Measurements from ENCODE around the gene LSMEM2.

LSMEM2 gene

DNA sequence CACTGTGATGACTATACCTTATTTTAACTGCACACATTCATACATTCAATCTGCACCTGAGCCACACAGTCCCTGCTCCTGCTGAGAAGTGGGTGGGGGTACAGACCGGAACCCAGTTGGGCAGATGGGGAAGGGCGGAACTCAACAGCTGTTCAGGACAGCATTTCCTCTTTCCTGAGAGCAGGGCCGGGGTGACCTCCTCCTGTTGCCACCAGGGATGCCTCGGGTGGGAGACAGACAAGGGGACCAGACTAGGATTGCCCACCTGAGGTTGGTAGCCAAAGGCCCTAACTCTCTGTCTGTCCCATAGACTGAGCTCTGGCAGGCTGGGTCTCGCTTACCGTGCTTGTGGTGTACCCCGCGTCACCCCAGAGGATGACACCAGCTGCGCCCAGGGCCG, 39.7 kb downstream of the LSMEM2 start:
- WGBS (ENCODE audit: insufficient coverage) = 60% methylated on average over 5 of the region's 10 CpGs
- DNase-seq = peak in 2 of 3 donors; percentile 40 to 49
- peaks cover 0 to 37% (median 10%) of the 10 kb centered on the region in 4 experiments for H3K36me3 ChIP-seq (ENCODE audit: control insufficient read depth in 4 of 4, insufficient read depth in 4 of 4, low read length in 3 of 4)
- peaks cover 2 to 63% (median 52%) of the 10 kb centered on the region in 4 experiments for H3K4me1 ChIP-seq (ENCODE audit: control extremely low read depth in 1 of 4, control insufficient read depth in 4 of 4, insufficient read depth in 4 of 4, low read length in 3 of 4)
- POLR2A ChIA-PET = no interaction called here
- H3K27ac ChIP-seq (ENCODE audit: insufficient read depth in 1 of 2, low read depth in 1 of 2, low read length in 2 of 2, poor library complexity in 1 of 2, severe bottlenecking in 2 of 2) = no peak overlapping the region
- CTCF ChIA-PET = interaction anchor here (1.1 to 11.6 kb wide), 8 partner anchors 10 to 124 kb away, joined by 3 to 105 read pairs (median 4); partner anchors contain the start of genes HYAL1, HYAL3, NAA80 and TUSC2
- peak overlapping the region in 2 of 7 experiments; percentile 6 to 14 for H3K4me3 ChIP-seq (ENCODE audit: control insufficient read depth in 1 of 7, extremely low read depth in 1 of 7, insufficient read depth in 4 of 7, low read depth in 2 of 7, low read length in 6 of 7)
- H3K27me3 ChIP-seq (replicated peaks in 2 of 5; ENCODE audit: control insufficient read depth in 4 of 5, insufficient read depth in 5 of 5, low read length in 4 of 5) = no peaks in the 10 kb centered on the region
- H3K9me3 ChIP-seq (ENCODE audit: control extremely low read depth in 1 of 5, control insufficient read depth in 4 of 5, insufficient read depth in 2 of 5, low read depth in 1 of 5, low read length in 4 of 5) = no peaks in the 10 kb centered on the region

DNA sequence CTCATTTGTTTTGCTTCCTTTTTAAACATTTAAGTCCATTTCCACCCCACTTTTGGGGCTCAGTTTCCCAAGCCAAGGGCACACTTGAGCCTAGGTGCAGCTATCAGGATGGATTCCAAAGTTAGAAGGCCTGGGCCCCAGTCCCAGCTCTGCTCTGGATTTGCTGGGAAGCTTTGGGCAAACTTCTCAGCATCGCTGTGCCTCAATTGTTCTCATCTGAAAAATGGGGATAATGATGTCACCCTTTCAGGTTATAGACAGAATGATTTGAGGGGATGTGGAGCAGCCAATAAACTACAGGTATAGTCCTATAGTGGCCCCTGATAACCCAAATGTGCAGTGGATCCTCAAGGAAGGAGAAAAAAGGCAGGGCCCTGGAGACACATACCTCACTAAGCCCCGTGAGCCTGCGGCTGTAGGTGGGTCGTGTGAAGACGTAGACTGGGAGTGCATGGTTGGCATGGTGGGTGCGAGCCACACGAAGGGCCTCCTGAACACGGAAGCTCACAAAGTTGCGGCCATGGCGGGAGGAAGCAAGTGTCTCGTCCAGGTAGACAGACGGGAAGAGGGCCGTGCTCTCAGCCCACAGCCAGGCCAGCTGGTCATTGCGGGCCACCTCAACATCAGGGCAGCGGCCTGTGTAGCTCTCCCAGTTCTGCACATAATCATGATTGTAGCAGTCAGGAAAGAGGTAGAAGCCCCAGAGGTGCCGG, 40.5 kb downstream of the LSMEM2 start:
- CTCF ChIA-PET = interaction anchor here (1.1 to 11.6 kb wide), 9 partner anchors 9 to 73 kb away, joined by 3 to 105 read pairs (median 6); partner anchors contain the start of genes HYAL1, HYAL3, NAA80 and TUSC2
- H3K9me3 ChIP-seq (ENCODE audit: control extremely low read depth in 1 of 5, control insufficient read depth in 4 of 5, insufficient read depth in 2 of 5, low read depth in 1 of 5, low read length in 4 of 5) = no peaks in the 10 kb centered on the region
- peaks cover 0 to 37% (median 11%) of the 10 kb centered on the region in 4 experiments for H3K36me3 ChIP-seq (ENCODE audit: control insufficient read depth in 4 of 4, insufficient read depth in 4 of 4, low read length in 3 of 4)
- no peak overlapping the region for H3K27ac ChIP-seq (ENCODE audit: insufficient read depth in 1 of 2, low read depth in 1 of 2, low read length in 2 of 2, poor library complexity in 1 of 2, severe bottlenecking in 2 of 2)
- no peak for DNase-seq
- peak overlapping the region in 1 of 7 experiments; percentile 6 for H3K4me3 ChIP-seq (ENCODE audit: control insufficient read depth in 1 of 7, extremely low read depth in 1 of 7, insufficient read depth in 4 of 7, low read depth in 2 of 7, low read length in 6 of 7)
- POLR2A ChIA-PET = no interaction called here
- WGBS (ENCODE audit: insufficient coverage) = 97% methylated on average over 14 of the region's 16 CpGs
- no peaks in the 10 kb centered on the region for H3K27me3 ChIP-seq (replicated peaks in 2 of 5; ENCODE audit: control insufficient read depth in 4 of 5, insufficient read depth in 5 of 5, low read length in 4 of 5)
- H3K4me1 ChIP-seq (ENCODE audit: control extremely low read depth in 1 of 4, control insufficient read depth in 4 of 4, insufficient read depth in 4 of 4, low read length in 3 of 4) = peaks cover 2 to 66% (median 54%) of the 10 kb centered on the region in 4 experiments

DNA sequence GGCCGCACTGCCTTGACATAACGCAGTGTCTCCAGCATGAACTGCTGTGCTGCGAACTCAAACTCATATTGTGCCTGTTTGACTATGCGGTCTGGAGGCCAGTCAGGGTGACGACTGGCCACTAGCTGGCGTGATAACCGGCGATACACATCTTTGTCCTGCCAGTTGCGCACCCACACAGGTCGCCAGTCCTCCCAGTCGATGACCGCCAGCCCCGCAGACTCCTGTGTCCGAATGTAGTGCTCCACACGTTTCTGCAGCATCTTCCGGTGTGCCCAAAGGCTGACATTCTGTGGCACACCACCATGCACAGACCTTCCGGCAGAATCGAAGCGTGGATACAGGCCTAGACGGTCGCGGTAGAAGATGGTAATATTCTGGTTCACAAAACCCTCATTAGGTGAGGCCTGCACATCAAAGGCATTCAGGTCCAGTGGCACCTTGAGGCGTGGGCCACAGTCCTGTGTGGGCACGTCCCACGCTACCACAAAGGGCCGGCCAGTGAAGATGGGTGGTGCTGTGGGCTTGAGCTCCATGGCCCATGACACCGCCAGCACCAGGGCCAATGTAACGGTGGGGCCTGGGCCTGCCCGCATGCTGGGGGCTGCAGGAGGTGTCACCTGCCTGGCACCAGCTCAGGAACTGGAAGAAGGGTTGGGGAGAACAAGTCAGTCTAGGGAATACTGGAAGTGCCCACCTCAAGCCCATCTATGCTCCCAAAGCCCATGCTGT, 41.2 kb downstream of the LSMEM2 start:
- Histone ChIP-seq H3K27me3 (replicated peaks in 2 of 5; ENCODE audit: control insufficient read depth in 4 of 5, insufficient read depth in 5 of 5, low read length in 4 of 5) (no peaks in the 10 kb centered on the region), H3K27ac (ENCODE audit: insufficient read depth in 1 of 2, low read depth in 1 of 2, low read length in 2 of 2, poor library complexity in 1 of 2, severe bottlenecking in 2 of 2) (peak overlapping the region in 1 of 2 experiments; percentile 99), H3K36me3 (ENCODE audit: control insufficient read depth in 4 of 4, insufficient read depth in 4 of 4, low read length in 3 of 4) (peaks cover 0 to 38% (median 13%) of the 10 kb centered on the region in 4 experiments), H3K9me3 (ENCODE audit: control extremely low read depth in 1 of 5, control insufficient read depth in 4 of 5, insufficient read depth in 2 of 5, low read depth in 1 of 5, low read length in 4 of 5) (no peaks in the 10 kb centered on the region), H3K4me1 (ENCODE audit: control extremely low read depth in 1 of 4, control insufficient read depth in 4 of 4, insufficient read depth in 4 of 4, low read length in 3 of 4) (peaks cover 2 to 67% (median 56%) of the 10 kb centered on the region in 4 experiments), H3K4me3 (ENCODE audit: control insufficient read depth in 1 of 7, extremely low read depth in 1 of 7, insufficient read depth in 4 of 7, low read depth in 2 of 7, low read length in 6 of 7) (peak overlapping the region in 6 of 7 experiments; percentile 69 to 88 (median 84))
- POLR2A ChIA-PET = interaction anchor here (0.6 kb wide), 1 partner anchor 14 kb away, joined by 3 read pairs; no protein-coding TSS in a partner anchor
- no peak for DNase-seq
- CTCF ChIA-PET = interaction anchor here (0.7 to 11.6 kb wide), 10 partner anchors 8 to 61 kb away, joined by 3 to 105 read pairs (median 5); partner anchors contain the start of genes HYAL1, HYAL3, NAA80 and NPRL2
- WGBS (ENCODE audit: insufficient coverage) = 96% methylated on average over 29 of the region's 29 CpGs

DNA sequence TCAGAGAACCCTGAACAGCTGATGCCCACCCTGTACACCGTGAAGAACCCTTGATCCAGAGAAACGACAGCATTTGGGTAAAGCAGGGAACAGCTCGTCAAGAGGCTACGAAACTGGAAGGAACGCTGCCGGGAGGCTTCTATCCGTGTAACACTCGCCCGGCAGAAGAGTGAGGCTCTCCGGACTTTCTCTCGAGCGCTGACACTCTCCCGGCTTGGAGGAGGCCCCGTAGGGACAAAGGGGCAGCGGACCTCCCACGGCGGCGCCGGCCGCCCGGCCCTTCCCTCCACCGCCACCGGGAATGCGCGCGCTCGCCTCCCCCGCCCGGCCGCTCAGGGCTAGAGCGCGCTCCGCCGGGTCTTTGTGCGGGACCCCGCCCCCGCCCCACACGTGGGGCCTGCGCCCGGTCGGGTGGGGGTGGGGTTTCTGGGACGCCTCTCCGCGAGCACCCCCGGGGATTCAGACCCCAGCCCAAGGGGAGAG, 42.0 kb downstream of the LSMEM2 start:
- Histone ChIP-seq H3K27ac (ENCODE audit: insufficient read depth in 1 of 2, low read depth in 1 of 2, low read length in 2 of 2, poor library complexity in 1 of 2, severe bottlenecking in 2 of 2) (peak overlapping the region; percentile 98 to 99), H3K27me3 (replicated peaks in 2 of 5; ENCODE audit: control insufficient read depth in 4 of 5, insufficient read depth in 5 of 5, low read length in 4 of 5) (no peaks in the 10 kb centered on the region), H3K9me3 (ENCODE audit: control extremely low read depth in 1 of 5, control insufficient read depth in 4 of 5, insufficient read depth in 2 of 5, low read depth in 1 of 5, low read length in 4 of 5) (no peaks in the 10 kb centered on the region), H3K36me3 (ENCODE audit: control insufficient read depth in 4 of 4, insufficient read depth in 4 of 4, low read length in 3 of 4) (peaks cover 0 to 42% (median 17%) of the 10 kb centered on the region in 4 experiments), H3K4me1 (ENCODE audit: control extremely low read depth in 1 of 4, control insufficient read depth in 4 of 4, insufficient read depth in 4 of 4, low read length in 3 of 4) (peaks cover 2 to 75% (median 58%) of the 10 kb centered on the region in 4 experiments), H3K4me3 (ENCODE audit: control insufficient read depth in 1 of 7, extremely low read depth in 1 of 7, insufficient read depth in 4 of 7, low read depth in 2 of 7, low read length in 6 of 7) (peak overlapping the region; percentile 69 to 88 (median 82))
- POLR2A ChIA-PET = interaction anchor here (0.5 to 0.8 kb wide), 5 partner anchors 11 to 28 kb away, joined by 3 to 6 read pairs (median 3); no protein-coding TSS in a partner anchor
- peak in 1 of 3 donors; percentile 69 for DNase-seq
- CTCF ChIA-PET = interaction anchor here (0.6 to 11.6 kb wide), 9 partner anchors 15 to 62 kb away, joined by 3 to 105 read pairs (median 5); partner anchors contain the start of genes HYAL1, HYAL3, LSMEM2 and NAA80
- 0% methylated on average over 12 of the region's 45 CpGs for WGBS (ENCODE audit: insufficient coverage)

DNA sequence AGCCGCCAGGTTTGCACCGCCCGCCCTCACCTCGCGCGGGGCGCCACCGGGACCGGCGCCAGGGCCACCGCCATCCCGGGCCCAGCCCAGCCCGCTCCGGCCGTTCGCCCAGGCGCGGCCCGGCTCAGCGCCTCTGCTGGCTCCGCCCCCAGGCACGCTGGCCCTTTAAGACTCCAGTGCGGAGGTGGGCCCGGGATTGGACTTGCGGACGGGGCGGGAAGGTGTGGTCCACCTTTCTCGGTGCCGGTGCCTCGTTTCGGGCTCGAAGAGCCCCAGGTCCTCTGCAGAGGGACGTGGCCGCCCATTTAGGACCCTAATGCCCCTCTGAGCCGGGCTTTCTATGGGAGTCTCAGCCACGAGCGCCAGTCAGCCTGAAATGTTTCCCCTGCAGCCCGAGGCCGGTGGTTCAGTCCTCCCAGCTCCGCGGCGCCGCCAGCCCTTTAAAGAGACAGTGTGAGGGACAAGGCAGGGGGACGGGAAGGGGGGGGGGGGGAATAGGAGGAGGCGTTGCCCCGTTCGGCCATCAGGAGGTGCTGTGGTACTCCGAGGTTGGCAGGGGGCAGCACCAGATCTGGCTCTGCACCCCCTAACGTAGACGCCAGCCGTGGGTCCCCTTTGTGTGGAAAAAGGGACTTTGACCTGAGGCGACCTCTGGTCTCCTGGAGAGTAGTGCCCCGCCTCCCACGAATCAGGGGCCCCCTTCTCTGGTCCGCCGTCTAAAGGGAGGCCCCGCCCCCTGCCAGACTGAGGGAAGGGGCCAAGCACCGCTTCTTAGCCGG, 42.6 kb downstream of the LSMEM2 start:
- Histone ChIP-seq H3K36me3 (ENCODE audit: control insufficient read depth in 4 of 4, insufficient read depth in 4 of 4, low read length in 3 of 4) (peaks cover 0 to 42% (median 18%) of the 10 kb centered on the region in 4 experiments), H3K4me3 (ENCODE audit: control insufficient read depth in 1 of 7, extremely low read depth in 1 of 7, insufficient read depth in 4 of 7, low read depth in 2 of 7, low read length in 6 of 7) (peak overlapping the region; percentile 69 to 88 (median 82)), H3K9me3 (ENCODE audit: control extremely low read depth in 1 of 5, control insufficient read depth in 4 of 5, insufficient read depth in 2 of 5, low read depth in 1 of 5, low read length in 4 of 5) (no peaks in the 10 kb centered on the region), H3K4me1 (ENCODE audit: control extremely low read depth in 1 of 4, control insufficient read depth in 4 of 4, insufficient read depth in 4 of 4, low read length in 3 of 4) (peaks cover 2 to 80% (median 58%) of the 10 kb centered on the region in 4 experiments), H3K27me3 (replicated peaks in 2 of 5; ENCODE audit: control insufficient read depth in 4 of 5, insufficient read depth in 5 of 5, low read length in 4 of 5) (no peaks in the 10 kb centered on the region), H3K27ac (ENCODE audit: insufficient read depth in 1 of 2, low read depth in 1 of 2, low read length in 2 of 2, poor library complexity in 1 of 2, severe bottlenecking in 2 of 2) (peak overlapping the region; percentile 98 to 99)
- WGBS (ENCODE audit: insufficient coverage) = 0% methylated on average over 40 of the region's 59 CpGs
- ChIA-PET POLR2A (interaction anchor here (0.5 to 0.8 kb wide), 5 partner anchors 12 to 30 kb away, joined by 3 to 6 read pairs (median 3); no protein-coding TSS in a partner anchor), CTCF (interaction anchor here (0.6 to 11.6 kb wide), 7 partner anchors 15 to 47 kb away, joined by 3 to 105 read pairs (median 6); partner anchors contain the start of genes HYAL1, HYAL3, LSMEM2 and NAA80)
- DNase-seq = peak; percentile 88 to 92 (median 90)

DNA sequence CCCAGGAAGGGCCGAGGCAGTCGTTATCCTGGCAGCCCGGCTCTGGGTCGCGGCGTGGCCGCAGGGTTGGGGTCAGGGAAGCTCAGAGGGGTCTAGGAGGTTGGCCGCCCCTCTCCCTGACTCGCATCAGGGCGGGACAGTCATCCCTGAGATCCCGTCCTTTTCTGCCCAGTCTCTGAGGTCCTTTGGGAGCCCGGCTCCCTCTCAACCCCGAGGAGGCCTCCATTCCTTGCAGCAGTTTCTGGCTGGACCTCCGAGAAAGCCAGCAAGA, 43.2 kb downstream of the LSMEM2 start:
- ChIA-PET CTCF (interaction anchor here (1.5 to 11.6 kb wide), 5 partner anchors 14 to 130 kb away, joined by 5 to 105 read pairs (median 11); partner anchors contain the start of genes GNAT1, HYAL1, HYAL3 and LSMEM2), POLR2A (interaction anchor here (0.6 kb wide), 1 partner anchor 31 kb away, joined by 3 read pairs; no protein-coding TSS in a partner anchor)
- Histone ChIP-seq H3K27me3 (replicated peaks in 2 of 5; ENCODE audit: control insufficient read depth in 4 of 5, insufficient read depth in 5 of 5, low read length in 4 of 5) (no peaks in the 10 kb centered on the region), H3K36me3 (ENCODE audit: control insufficient read depth in 4 of 4, insufficient read depth in 4 of 4, low read length in 3 of 4) (peaks cover 0 to 38% (median 17%) of the 10 kb centered on the region in 4 experiments), H3K4me3 (ENCODE audit: control insufficient read depth in 1 of 7, extremely low read depth in 1 of 7, insufficient read depth in 4 of 7, low read depth in 2 of 7, low read length in 6 of 7) (peak overlapping the region in 6 of 7 experiments; percentile 19 to 88 (median 84)), H3K9me3 (ENCODE audit: control extremely low read depth in 1 of 5, control insufficient read depth in 4 of 5, insufficient read depth in 2 of 5, low read depth in 1 of 5, low read length in 4 of 5) (no peaks in the 10 kb centered on the region), H3K4me1 (ENCODE audit: control extremely low read depth in 1 of 4, control insufficient read depth in 4 of 4, insufficient read depth in 4 of 4, low read length in 3 of 4) (peaks cover 2 to 83% (median 60%) of the 10 kb centered on the region in 4 experiments), H3K27ac (ENCODE audit: insufficient read depth in 1 of 2, low read depth in 1 of 2, low read length in 2 of 2, poor library complexity in 1 of 2, severe bottlenecking in 2 of 2) (peak overlapping the region in 1 of 2 experiments; percentile 99)
- no peak for DNase-seq
- WGBS (ENCODE audit: insufficient coverage) = 36% methylated on average over 14 of the region's 14 CpGs
